ENCODE results near the gene SLC22A14. TPM values are rescaled to one million over a fixed set of nuclear protein-coding genes. Genes with fewer than 3 reads are reported as not detected.

SLC22A14 gene
- total and polyA plus RNA-seq, 9 of the 15 experiments (the other 6 are each of a cell fraction or from before 2014, with no cell fraction given), result 0.03 to 0.07 TPM; not detected in 7

GRCh38 chr3:38312356-38312755 is 30.3 kb downstream of the SLC22A14 start:
- no TSS peak for BruUV-seq (replicated peaks)
- POLR2A ChIA-PET, result interaction anchor here (0.5 to 0.6 kb wide), 2 partner anchors 170 to 322 kb away, joined by 3 read pairs; no protein-coding TSS in a partner anchor

More at GRCh38 chr3:38312356-38312755, 30.3 kb downstream of the SLC22A14 start:
- no peaks in the 10 kb centered on the region for H3K9me3 ChIP-seq (replicated peaks; ENCODE audit: control insufficient read depth, insufficient read depth, low read depth, low read length)
- no peaks in the 10 kb centered on the region for H3K79me2 ChIP-seq (ENCODE audit: control insufficient read depth, insufficient read depth, low read length)
- no peak overlapping the region for H2AFZ ChIP-seq (ENCODE audit: low read depth, low read length)
- H3K9ac ChIP-seq (ENCODE audit: insufficient read depth in 1 of 2, low read depth in 2 of 2, low read length in 2 of 2), result no peak overlapping the region
- no peaks in the 10 kb centered on the region for H3K36me3 ChIP-seq (ENCODE audit: control insufficient read depth, insufficient read depth, low read length)
- TF ChIP-seq, protein P1, sequence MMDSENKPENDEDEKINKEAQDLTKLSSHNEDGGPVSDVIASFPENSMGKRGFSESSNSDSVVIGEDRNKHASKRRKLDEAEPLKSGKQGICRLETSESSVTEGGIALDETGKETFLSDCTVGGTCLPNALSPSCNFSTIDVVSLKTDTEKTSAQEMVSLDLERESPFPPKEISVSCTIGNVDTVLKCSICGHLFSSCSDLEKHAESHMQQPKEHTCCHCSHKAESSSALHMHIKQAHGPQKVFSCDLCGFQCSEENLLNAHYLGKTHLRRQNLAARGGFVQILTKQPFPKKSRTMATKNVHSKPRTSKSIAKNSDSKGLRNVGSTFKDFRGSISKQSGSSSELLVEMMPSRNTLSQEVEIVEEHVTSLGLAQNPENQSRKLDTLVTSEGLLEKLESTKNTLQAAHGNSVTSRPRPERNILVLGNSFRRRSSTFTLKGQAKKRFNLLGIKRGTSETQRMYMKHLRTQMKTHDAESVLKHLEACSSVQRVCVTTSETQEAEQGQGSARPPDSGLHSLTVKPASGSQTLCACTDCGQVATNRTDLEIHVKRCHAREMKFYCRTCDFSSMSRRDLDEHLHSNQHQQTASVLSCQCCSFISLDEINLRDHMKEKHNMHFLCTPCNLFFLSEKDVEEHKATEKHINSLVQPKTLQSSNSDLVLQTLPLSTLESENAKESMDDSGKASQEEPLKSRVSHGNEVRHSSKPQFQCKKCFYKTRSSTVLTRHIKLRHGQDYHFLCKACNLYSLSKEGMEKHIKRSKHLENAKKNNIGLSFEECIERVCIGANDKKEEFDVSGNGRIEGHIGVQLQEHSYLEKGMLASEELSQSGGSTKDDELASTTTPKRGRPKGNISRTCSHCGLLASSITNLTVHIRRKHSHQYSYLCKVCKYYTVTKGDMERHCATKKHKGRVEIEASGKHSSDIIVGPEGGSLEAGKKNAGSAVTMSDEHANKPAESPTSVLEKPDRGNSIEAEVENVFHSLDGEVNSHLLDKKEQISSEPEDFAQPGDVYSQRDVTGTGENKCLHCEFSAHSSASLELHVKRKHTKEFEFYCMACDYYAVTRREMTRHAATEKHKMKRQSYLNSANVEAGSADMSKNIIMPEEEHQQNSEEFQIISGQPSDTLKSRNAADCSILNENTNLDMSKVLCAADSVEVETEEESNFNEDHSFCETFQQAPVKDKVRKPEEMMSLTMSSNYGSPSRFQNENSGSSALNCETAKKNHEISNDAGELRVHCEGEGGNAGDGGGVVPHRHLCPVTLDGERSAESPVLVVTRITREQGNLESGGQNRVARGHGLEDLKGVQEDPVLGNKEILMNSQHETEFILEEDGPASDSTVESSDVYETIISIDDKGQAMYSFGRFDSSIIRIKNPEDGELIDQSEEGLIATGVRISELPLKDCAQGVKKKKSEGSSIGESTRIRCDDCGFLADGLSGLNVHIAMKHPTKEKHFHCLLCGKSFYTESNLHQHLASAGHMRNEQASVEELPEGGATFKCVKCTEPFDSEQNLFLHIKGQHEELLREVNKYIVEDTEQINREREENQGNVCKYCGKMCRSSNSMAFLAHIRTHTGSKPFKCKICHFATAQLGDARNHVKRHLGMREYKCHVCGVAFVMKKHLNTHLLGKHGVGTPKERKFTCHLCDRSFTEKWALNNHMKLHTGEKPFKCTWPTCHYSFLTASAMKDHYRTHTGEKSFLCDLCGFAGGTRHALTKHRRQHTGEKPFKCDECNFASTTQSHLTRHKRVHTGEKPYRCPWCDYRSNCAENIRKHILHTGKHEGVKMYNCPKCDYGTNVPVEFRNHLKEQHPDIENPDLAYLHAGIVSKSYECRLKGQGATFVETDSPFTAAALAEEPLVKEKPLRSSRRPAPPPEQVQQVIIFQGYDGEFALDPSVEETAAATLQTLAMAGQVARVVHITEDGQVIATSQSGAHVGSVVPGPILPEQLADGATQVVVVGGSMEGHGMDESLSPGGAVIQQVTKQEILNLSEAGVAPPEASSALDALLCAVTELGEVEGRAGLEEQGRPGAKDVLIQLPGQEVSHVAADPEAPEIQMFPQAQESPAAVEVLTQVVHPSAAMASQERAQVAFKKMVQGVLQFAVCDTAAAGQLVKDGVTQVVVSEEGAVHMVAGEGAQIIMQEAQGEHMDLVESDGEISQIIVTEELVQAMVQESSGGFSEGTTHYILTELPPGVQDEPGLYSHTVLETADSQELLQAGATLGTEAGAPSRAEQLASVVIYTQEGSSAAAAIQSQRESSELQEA (IDR thresholded peaks at IDR 0.05; ENCODE audit: low read depth), result no peak
- TF ChIP-seq RFX1 (IDR thresholded peaks at IDR 0.05) (no peak), ZNF174 (CRISPR knock-in tag; IDR thresholded peaks at IDR 0.05) (no peak), TFAM (CRISPR knock-in tag; conservative IDR thresholded peaks at IDR 0.05) (no peak)
- TF ChIP-seq, protein P2, sequence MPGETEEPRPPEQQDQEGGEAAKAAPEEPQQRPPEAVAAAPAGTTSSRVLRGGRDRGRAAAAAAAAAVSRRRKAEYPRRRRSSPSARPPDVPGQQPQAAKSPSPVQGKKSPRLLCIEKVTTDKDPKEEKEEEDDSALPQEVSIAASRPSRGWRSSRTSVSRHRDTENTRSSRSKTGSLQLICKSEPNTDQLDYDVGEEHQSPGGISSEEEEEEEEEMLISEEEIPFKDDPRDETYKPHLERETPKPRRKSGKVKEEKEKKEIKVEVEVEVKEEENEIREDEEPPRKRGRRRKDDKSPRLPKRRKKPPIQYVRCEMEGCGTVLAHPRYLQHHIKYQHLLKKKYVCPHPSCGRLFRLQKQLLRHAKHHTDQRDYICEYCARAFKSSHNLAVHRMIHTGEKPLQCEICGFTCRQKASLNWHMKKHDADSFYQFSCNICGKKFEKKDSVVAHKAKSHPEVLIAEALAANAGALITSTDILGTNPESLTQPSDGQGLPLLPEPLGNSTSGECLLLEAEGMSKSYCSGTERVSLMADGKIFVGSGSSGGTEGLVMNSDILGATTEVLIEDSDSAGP (CRISPR knock-in tag; IDR thresholded peaks at IDR 0.05), result no peak
- no peaks in the 10 kb centered on the region for H3K9me1 ChIP-seq (ENCODE audit: control insufficient read depth, insufficient read depth, low read length)
- peaks cover 0 to 11% of the 10 kb centered on the region in 2 experiments; a peak in 2 of 5 replicates for H3K4me1 ChIP-seq (replicated peaks in 1 of 2; ENCODE audit: control insufficient read depth in 2 of 2, insufficient read depth in 2 of 2, low read length in 2 of 2)
- in situ Hi-C loops (cut with MboI), result no loop called here
- CTCF ChIA-PET (ENCODE audit: low intra/inter-chr PET ratio), result no interaction called here
- H3K27ac ChIP-seq (ENCODE audit: extremely low read depth, low read depth, low read length), result no peak overlapping the region
- 10% methylated on average over 3 of the region's 3 CpGs for WGBS (ENCODE audit: insufficient coverage, low coverage, missing lambda C conversion rate)
- no peaks in the 10 kb centered on the region for H4K20me1 ChIP-seq (replicated peaks; ENCODE audit: control insufficient read depth, insufficient read depth, low read length)
- H3K4me2 ChIP-seq (ENCODE audit: insufficient read depth, low read length), result no peak overlapping the region
- H3K27me3 ChIP-seq (ENCODE audit: control insufficient read depth in 2 of 2, insufficient read depth in 2 of 2, low read length in 2 of 2), result peaks cover 25 to 85% of the 10 kb centered on the region in 2 experiments
- intact Hi-C loops (cut with micrococcal nuclease), result no loop called here
- no peak for ATAC-seq
- DNase-seq (ENCODE audit: extremely low read depth in 1 of 4, low spot score in 3 of 4), result no peak
- FAIRE-seq, result no peak
- no peak overlapping the region for H3K4me3 ChIP-seq

Measured in K562 (cell line).